GM23248 (cell line): ENCODE measurements around the gene IL12RB1.

Source experiments
- EZH2 ChIP-seq: fragments of 200-600 bp; sonication (generic); IDR thresholded peaks from 2 replicates; pipeline ENCODE4 v1.6.1; 2018; ENCODE audit warnings: antibody characterized with exemption, mild to moderate bottlenecking; ENCODE audit not compliant: insufficient read depth, poor library complexity, severe bottlenecking
- EZH2phosphoT487 ChIP-seq: fragments of 200-600 bp; sonication (generic); IDR thresholded peaks from 2 replicates; pipeline ENCODE4 v1.6.1; 2018; ENCODE audit warnings: antibody characterized with exemption, moderate library complexity, mild to moderate bottlenecking, low read depth; ENCODE audit not compliant: insufficient read depth

DNA sequence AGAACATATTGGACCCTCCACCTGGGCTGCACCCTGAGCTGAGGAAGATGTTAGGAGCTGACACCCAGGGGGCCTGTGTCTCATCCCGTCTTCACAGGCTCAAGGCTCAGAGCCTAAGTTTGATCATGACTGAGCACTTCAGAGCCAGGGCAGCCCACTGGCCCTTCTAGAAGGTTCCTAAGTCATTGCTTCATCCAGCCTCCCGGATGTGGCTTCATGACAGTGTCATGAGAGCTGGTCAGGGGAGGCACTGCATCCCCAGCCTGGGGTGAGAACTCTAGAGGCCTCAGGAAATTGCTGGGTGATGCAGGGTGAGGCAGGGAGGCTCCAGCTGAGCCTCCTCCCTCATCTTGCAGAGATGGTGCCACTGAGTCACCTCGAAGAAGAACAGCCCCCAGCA is 41.3 kb upstream of the IL12RB1 start:
- TF ChIP-seq EZH2 (no peak), EZH2phosphoT487 (no peak)
